Hippocampal formation (tissue), 2 donors: Measurements from ENCODE around the gene PALD1.
A peak's percentile ranks its signal among the peaks of the same experiment; 100 is the strongest.

Experiments used
- DNase-seq, 2 donors: peaks; one replicate each; lab custom pipeline; 2025; lab: John Stamatoyannopoulos, UW

PALD1 gene

DNA sequence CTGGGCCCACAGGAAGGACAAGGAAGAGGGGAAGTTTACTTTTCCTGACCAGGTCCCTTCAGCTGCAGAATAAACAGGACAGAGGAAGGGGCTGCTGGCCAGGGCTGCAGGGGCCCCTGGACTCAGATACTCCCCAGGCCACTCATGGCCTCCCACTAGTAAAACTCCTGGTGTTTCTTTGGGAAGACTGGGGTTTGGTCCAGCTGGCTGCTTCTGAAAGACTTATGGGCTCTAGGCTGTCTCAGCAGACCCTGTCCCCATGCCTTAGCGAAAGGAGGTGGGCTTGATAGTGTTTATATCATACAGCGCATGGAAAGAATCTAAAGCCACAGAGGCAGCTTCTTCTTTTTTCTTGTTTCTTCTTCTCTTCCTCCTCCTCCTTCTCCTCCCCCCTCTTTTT, 56.4 kb downstream of the PALD1 start:
- DNase-seq: no peak

DNA sequence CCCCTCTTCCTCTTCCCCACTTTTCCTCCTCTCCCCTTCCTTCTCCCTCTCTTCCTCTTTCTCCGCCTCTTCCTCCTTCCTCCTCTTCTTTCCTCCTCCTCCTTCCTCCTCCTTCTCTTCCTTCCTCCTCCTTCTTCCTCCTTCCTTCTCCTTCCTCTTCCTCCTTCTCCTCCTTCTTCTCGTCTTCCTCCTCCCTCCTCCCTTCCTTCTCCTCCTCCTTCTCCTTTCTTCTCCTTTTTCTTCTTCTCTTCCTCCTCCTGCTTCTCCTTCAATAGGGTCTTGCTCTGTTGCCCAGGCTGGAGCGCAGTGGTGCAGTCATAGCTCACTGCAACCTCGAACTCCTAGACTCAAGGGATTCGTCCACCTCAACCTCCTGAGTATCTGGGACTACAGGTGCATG, 56.9 kb downstream of the PALD1 start:
- DNase-seq: no peak

DNA sequence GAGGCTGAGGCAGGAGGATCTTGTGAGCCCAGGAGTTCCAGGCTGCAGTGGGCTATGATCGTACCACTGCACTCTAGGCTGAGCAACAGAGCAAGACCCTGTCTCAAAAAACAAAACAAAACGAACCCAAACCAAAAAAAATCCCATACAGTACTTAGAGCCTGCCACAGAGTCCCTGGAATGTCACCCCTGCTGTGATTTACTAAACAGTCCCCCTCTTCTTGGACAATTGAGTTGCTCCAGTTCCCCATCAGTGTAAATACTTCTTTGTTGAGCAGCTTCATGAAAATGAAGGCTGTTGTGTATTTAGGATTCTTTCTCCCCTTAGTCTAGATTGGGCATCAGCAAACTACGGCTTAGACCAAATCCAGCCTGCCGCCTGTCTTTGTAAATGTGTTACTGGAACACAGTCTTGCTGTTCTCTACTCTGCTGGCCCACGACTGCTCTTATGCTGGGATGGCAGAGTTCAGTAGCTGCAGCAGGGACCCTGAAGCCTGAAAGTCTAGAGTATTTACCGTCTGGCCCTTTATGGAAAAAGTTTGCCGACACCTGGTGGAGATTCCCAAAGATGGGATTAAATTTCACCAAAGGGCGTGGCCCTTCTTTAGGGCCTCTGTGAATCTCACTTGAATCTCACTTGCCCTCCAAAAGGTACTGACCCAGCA, 57.8 kb downstream of the PALD1 start:
- no peak for DNase-seq

DNA sequence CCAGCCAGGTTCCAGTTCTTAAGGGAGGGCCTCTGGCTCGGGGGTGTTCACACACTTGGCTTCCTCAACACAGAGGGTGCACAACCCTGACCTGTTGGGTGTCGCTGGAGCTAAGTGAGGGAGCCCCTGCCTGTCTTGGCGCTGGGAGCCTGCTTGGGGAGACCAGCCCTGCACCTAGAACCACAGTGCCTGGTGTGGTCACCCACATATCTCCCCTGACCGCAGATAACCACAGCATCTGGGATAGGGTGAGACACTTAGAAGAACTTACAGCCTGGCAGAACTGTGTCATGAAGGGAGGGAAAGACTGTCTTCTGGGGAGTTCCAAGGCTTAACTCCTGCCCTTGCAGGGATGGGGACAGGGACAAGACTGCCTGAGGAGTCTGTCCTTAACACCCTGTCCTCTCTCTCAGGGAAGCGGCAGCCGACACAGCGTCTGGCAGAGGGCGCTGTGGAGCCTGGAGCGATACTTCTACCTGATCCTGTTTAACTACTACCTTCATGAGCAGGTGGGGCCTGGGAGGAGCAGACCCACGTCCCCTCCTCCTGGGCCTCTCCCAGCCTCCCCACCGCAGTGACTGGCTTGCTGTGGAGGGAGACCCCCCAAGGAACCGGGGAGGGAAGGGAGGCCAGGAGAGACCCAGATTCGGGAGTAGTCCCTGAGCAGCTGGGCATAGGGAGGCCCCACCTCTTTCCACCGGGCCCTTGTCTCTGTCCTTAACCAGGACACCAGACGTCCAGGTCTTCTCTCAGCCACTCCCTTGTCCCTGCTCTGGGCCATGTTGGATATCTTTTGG, 59.0 kb downstream of the PALD1 start:
- no peak for DNase-seq

DNA sequence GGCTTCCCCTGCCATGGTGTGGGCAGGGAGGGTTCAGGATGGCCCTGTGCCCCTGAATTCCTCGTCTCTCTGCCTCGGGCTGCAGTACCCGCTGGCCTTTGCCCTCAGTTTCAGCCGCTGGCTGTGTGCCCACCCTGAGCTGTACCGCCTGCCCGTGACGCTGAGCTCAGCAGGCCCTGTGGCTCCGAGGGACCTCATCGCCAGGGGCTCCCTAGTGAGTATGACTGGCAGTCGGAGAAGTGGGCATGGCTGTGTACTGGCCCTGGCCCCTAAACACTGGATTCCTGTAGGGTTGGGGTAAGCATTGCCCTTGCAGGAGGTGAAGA, 59.6 kb downstream of the PALD1 start:
- no peak for DNase-seq

DNA sequence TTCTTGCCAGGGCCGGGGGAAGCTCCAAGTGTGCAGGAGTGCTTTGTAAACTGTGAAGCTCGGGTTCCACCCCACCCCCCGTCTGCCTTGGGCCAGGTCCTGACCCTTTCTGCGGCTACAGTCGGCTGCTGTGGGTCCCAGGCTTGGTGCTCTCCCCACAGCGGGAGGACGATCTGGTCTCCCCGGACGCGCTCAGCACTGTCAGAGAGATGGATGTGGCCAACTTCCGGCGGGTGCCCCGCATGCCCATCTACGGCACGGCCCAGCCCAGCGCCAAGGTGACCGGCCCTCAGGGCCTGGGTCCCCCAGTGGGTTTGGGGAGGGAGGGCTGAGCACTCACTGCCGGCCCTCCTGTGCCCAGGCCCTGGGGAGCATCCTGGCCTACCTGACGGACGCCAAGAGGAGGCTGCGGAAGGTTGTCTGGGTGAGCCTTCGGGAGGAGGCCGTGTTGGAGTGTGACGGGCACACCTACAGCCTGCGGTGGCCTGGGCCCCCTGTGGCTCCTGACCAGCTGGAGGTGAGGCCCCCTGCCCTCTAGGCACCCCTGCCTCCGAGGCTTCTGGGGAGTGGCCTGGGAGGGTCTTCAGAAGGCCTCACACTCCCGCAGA, 60.3 kb downstream of the PALD1 start:
- no peak for DNase-seq

DNA sequence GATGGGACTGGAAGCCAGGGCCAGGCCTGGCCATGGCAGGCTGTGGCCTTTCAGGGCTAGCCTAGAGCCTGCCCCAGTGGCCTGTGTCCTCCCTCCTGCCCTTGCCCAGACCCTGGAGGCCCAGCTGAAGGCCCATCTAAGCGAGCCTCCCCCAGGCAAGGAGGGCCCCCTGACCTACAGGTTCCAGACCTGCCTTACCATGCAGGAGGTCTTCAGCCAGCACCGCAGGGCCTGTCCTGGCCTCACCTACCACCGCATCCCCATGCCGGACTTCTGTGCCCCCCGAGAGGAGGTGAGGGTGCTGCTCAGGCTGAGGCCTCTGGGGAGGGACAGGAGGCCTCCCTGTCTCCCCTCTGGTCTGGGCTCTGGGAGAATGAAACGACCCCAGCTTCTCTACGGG, 60.9 kb downstream of the PALD1 start:
- DNase-seq: no peak

DNA sequence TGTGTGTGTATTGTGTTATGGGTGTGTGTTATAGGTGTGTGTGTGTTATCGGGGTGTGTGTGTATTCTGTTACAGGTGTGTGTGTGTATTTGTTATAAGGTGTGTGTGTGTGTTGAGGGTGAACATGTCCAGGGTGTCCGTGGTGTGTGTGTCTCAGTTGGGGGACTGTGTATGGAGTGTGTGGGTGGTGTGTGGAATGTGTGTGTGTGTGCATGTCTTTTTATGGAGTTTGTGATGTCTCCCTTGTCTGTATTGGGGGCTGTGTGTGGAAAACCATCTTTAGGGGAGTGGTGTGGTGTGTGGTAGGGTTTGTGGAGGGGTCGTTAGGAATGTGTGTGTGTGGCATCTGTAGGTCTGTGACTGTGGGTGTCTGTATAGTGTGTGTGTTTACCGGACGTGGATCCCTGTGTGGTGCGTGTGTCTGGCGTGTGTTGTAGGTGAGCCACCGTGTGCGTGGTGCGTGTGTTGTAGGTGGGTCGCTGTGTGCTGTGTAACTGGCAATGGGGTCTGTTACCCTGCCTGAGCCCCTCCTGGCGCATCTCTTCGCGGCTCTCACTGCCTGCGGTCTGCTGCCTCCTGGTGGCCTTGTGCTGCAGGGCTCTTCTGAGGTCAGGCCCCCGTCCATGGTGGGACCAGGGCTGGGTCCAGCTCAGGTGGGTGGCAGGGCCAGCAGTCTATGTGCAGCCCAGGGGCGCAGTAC, 61.7 kb downstream of the PALD1 start:
- no peak for DNase-seq

DNA sequence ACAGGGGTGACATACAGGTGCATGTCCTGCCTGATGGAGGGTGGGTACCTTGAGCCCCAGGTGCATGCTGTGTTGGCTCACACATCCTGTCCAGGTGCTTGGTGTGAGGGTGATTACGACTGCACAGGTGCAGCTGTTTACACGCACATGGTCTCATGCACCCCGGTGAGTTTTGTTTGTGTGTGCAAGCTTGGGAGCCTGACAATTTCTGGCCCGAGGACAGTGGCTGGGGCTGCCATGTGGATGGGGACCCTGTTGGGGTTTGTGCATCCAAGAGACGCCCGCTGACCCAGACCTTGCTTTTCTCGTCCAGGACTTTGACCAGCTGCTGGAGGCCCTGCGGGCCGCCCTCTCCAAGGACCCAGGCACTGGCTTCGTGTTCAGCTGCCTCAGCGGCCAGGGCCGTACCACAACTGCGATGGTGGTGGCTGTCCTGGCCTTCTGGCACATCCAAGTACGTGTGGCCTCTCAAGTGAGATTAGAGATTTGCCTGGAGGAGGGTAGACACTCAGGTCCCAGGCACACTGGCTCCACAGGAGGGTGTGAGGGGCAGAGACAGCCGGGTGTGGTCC, 62.3 kb downstream of the PALD1 start:
- no peak for DNase-seq

DNA sequence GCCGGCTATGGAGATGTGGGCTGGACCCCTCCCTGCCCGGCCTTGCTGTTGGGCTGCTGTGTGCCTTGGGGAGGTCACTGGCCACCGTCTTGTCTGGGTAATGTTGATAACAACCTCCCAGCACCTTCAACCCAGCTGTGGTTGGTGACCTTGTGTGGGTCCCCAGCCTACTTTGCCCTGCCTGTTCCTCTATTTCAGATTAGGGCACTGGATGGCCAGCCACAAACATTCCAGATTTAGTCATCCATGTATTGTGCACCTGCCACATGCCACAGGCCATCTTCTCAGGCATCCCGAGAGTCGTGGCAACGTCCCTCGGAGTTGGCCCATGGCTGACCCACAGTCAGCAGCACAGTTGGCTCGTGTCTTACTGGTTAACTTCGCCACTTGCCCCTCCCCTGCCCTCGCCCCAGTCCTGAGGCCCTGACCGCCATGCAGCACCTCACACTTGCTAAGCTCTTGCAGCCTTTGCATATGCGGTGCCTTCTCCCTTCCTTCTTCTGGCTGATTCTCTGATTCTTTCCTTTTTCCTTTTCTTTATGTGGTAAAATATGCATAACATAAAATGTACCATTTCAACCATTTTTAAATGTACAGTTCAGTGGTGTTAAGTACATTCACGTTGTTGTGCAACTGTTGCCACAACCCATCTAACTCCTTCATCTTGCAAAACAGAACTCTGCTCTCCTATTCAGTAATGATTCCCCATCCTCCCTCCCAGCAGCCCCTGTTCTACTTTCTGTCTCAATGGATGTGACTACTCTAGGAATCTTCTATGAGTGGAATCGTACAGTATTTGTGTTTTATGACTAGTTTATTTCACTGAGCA, 63.4 kb downstream of the PALD1 start:
- no peak for DNase-seq

DNA sequence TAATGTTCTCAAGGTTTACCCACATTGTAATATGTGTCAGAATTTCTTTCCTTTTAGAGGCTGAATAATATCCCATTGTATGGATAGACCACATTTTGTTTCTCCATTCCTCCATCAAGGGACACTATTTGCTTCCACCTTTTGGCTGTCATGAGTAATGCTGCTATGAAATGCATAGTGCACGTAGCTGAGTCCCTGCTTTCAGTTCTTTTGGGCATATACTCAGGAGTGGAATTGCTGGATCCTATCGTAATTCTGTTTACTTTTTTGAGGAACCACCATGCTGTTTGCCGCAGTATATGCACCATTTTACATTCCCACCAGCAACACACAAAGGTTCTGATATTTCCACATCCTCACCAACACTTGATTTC, 64.0 kb downstream of the PALD1 start:
- DNase-seq: no peak

DNA sequence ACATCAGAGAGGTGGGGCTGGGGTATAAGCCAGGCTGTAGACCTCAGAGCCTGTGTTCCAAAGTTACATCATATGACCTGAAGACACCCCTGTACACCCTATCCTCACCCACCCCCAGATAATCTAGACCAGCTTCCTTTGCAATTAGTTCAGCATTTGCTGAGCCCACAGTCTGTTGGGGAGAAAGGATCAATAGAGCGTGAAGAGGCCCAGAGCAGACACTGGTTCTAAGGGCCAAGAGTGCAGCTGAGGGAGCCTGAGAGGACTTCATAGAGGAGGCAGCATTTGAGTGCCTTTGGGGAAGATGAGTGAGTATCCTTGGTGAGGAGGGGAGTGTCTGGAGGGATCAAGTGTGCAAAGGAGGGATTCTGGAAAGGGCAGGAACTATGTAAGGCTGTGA, 65.3 kb downstream of the PALD1 start:
- DNase-seq: no peak

DNA sequence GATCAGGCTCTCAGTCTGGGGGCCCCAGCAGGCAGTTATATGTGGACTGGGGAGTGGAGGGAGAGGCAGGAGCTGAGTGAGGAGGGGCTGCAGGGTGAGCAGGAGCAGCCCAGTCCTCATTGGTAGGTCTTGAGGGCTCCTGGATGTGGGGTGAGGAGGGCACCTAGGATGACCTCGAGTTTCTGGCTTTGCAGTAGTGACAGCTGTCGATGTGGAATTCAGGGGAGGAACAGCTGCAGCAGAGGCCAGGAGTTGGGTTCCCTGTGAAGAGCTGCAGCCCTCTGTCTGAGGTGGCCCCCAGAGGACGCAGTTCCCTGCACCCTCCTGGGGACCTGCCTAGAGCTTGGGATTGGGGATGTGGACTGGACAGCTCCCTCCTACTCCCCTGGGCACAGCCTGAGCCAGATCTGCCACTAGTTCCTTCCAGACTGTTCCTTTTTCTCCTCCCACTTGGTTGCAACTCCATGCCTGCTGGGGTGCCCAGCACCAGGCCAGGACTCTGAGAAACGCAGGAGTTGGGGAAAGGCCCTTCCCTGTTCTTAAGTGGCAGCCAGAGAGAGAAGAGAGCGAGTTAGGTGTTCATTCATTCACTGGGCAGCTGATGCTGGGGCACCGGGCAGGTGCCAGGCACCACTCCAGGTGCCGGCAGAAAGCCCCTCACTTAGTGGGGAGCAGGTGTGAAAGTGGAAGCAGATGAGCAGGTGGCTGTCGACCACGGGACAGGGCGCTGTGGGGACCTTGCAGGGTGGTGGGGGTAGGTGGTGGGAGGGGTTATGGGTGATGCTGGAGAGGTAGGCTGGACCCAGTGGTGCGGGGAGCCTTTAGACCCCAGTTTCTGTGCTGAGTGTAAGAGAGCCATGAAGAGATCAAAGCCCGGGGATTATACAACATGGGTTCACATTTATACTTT, 66.1 kb downstream of the PALD1 start:
- DNase-seq: no peak

DNA sequence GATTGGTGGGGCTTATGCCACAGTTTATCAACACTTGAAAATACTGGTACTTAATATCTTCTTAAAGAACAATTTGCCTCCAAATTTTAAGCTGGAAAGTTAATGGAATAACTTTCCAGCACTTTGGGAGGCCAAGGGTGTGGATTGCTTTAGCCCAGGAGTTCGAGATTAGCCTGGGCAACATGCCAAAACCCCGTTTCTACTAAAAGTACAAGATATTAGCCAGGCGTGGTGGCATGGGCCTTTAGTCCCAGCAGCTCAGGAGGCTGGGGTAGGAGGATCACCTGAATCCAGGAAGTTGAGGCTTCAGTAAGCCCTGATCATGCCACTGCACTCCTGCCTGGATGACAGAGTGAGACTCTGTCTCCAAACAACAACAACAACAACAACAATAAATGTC, 68.0 kb downstream of the PALD1 start:
- no peak for DNase-seq

DNA sequence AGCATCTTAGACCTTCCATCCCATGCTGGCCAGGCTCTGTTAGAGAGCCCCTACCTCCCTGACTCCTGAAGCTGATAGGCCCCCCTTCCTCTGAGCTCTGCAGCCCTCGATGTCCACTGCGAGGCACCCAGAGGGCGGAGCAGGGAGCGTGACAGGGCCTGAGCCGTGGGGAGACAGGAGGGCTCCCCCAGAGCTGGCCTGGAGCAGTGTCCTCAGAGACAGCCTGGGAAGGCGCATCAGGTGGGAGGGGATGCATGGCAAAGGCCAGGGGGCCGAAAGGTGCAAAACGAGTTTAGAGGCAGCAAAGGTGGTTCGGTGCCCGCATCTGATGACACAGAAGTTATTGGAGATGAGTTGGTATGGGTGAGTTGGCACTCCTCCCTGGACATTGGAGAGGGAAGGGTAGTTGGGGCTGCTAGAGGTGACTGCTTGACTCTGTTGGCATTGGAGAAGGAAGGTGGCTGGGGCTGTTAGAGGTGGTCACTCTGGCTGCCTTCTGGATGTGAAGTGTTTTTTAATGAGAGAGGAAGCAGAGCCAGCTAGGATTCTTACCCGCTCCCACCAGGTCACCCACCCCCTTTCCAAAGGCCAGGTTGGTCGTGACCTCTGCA, 70.9 kb downstream of the PALD1 start:
- DNase-seq: no peak

DNA sequence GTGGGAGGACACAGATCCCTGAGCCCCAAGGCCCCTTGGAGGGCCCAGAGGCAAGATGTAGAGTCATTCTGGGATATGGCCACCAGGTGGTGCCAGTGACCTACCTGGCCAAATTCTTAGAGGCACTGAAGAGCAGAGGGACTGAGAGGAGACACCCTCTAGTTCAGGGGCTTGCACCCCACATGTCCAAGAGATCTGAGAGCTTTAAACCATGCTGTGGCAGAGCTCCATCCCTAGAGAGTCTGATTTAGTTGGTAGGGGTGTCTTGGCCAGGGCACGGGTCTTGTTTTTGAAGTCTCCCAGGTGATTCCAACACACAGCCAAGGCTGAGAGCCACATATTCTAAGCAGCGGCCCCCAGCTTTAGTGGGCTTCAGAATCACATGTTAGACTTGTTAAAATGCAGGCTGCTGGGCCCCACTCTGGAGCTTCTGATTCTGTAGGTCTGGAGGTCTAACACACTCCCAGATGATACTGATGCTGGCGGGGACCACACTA, 71.4 kb downstream of the PALD1 start:
- peak; percentile 21 to 55 for DNase-seq

DNA sequence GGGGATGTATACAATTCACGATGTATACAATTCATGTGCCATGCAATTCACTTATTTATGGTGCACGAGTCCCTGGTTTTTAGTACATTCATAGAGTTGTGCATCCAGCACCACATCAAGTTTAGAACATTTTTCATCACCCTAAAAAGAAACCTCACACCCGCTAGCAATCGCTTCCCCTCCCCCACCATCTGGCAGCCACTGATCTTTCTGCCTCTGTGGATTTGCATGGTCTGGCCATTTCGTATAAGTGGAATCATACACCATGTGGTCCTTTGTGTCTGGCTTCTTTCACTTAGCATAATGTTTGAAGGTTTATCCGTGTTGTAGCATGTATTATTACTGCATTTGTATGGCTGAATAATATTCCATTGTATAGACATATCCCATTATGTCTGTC, 71.9 kb downstream of the PALD1 start:
- no peak for DNase-seq

DNA sequence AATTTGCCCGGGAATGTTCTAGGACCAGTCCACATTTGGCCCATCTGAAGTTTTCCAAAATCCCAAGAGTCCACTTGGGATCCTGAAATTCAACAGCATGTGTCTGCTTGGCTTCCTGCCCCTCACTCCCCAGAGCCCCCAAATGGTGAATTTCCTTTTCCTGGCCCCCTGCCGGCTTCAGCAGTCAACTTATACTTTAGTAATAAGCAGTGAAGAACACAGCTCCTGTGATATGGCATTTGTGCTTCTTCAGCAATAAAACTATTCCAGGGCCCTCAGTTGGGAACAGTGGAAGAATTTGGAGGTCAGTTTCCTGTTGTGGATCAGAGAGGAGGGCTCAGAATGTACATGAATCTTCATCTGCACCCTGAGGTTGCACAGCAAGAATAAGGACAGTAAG, 72.9 kb downstream of the PALD1 start:
- no peak for DNase-seq

DNA sequence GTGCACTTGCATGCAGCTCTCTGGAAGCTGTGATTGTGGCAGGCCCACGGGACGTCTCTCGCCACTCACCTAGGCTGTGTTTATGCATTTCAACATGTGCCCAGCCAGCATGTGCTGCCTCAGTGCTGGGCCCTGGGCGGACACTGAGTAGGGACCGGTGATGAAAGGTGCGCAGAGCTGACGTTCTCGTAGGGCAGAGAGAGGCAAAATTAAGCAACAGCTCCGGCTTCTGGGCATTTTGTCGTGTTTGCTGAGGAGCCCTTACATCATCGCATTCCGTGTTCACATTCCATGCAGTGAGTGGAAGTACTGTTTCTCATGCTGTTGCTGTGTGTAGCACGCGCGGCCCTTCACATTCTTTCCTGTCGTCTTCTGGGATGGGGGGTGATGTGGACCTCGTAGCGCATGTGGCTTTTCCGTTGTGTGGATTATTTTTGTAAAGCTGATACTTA, 73.4 kb downstream of the PALD1 start:
- no peak for DNase-seq

DNA sequence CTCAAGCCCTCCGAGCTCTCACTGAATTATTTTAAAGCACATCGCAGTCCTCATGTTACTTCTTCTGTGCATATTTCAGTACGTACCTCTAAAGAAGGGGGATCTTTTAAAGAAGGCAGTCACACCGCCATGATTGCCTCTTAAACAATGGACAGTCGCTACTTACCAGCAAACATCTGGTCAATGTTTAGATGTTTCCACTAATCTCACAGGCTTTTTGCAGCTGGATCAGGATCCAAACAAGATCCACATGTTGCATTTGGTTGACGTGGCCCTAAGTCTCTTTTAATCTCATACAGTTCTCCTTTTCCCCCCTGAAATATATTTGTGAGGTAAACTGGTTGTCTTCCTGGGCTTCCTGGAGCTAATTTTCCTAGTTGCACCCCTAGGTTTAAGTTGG, 74.0 kb downstream of the PALD1 start:
- no peak for DNase-seq
